Measurements from ENCODE around the gene ROBO1.

GRCh38 chr3:78670094-78670493 is 1097.7 kb downstream of the ROBO1 start:
- no peak for TF ChIP-seq CTCF (optimal IDR thresholded peaks at IDR 0.05 in 1 of 3, IDR thresholded peaks at IDR 0.05 in 1 of 3, conservative IDR thresholded peaks at IDR 0.05 in 1 of 3; ENCODE audit: extremely low read depth in 1 of 3, insufficient read depth in 2 of 3, low read length in 3 of 3)
- no peak for TF ChIP-seq EZH2 (IDR thresholded peaks at IDR 0.05; ENCODE audit: low read length)
